SKM-1 (cell line): Measurements from ENCODE around the gene ARFGAP1.

Experiments used
- DNase-seq: peaks from one replicate; lab custom pipeline; 2025; ENCODE audit not compliant: unreplicated experiment; lab: John Stamatoyannopoulos, UW

The ARFGAP1 gene

DNA sequence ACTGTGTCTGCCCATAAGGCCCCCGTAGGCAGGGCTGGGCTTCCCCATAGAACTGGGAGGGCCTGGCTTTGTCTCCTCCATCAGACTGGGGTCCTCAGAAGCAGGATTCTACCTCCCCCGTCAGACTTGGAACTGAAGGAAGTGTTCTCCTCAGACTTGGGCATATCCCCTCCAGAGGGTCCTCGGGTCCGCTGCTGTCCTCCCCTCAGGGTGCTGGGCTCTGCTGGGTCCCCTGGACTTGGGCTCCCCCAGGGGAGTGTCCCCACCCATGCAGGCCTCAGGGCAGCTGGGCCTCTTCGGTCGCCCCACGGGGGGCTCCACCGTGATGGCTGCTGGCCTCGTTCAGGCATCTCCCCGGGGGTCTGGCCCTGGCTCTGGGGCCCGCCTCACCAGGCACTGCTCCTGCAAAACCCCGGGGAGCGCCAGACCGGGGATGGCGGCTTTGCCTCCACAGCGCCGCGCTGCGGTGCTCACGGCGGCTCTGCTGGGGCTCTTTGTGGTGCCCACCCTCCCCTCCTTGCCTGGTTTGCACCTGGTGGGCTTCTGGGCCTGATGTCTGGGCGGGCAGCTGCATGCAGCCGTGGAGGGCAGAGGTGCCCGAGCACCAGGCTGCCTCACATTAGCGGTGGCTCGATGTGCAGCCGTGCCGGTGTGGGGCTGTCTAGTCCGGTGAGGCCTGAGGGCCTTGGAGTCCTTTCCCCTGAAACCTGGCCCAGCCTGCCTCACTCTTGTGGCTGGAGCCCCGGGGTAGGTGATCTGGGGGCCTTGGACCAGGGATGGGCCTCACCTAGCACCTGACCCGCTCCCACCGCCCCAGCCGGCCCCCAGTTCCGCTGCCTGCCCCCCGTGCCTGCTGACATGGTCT is 34.3 kb downstream of the ARFGAP1 start:
- no peak for DNase-seq

DNA sequence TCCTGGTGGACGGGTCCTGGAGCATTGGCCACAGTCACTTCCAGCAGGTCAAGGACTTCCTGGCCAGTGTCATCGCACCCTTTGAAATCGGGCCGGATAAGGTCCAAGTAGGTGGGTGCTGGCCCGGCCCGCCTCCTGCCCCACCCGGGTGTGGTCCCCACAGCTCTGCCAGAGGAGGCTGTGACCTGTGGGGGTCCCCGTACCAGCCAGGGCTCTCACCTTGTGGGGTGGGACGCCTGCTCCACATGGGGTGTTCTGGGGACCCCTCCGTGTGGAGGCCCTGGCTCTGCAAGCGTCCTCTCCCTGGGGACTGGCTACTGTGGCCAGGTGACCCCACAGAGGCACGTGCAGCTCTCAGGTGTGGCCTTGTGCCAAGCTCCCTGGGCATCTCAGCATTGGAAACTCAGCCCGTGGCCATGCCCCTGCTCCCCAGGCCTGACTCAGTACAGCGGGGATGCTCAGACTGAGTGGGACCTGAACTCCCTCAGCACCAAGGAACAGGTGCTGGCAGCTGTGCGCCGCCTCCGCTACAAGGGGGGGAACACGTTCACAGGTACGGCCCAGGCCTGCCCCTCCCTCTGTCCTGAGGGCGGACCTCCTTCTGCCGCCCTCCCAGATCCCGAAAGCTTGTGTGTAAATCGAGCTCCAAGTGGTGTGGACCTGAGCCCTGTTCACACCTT is 35.1 kb downstream of the ARFGAP1 start:
- DNase-seq: no peak

DNA sequence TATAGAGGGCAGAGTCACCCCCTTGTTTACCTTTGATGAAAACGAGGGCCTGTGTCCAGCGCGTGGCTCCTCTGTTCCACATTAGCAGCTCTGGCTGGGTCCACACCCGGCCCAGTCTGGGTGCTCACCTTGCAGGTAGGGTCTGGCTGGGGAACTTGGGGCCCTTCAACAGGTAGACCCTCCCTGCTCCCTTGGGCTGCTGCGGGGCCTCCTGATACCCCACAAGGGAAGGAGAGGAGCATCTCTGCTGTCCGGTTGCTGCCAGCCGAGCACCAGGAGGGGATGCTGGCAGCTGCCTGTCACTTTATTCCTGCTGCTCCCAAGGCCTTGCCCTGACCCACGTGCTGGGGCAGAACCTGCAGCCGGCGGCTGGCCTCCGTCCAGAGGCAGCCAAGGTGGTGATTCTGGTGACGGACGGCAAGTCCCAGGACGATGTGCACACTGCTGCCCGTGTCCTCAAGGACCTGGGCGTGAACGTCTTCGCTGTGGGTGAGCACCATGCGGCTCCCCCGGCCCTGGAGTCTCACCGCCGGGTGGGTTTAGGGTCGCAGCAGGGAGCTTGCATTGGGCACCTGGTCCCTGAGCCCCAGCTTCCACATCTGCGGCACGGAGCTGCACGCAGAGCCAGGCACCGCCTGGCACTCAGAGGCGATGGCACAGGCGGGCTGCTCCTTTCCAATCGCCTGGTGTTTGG is 35.8 kb downstream of the ARFGAP1 start:
- no peak for DNase-seq

DNA sequence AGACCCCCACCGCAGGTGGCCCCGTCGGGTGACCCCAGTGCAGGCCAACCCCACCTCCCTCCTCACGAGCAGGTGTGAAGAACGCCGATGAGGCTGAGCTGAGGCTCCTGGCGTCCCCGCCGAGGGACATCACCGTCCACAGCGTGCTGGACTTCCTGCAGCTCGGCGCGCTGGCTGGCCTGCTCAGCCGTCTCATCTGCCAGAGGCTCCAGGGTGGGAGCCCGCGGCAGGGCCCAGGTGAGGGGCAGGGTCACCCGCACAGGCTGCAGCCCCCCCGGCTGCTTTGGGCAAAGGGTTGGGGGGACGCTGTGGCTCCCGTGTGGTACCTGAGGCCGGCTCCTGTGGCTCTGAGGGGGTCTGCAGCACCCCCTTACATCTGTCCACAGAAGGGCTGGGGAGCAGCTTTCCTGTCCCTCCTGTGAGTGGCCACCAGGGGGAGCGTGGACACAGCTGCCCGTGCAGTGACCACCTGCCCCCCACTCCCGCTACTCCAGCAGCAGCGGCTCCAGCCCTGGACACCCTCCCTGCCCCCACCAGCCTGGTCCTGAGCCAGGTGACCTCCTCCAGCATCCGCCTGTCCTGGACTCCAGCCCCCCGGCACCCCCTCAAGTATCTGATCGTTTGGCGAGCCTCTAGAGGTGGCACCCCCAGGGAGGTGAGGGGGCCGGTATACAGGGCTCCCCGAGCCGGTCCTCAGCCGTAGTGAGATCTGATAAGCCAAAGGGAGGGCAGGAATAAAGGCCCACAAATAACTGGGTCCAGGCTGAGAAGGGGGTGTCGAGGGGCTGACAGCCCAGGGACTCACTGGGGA is 36.9 kb downstream of the ARFGAP1 start:
- no peak for DNase-seq

DNA sequence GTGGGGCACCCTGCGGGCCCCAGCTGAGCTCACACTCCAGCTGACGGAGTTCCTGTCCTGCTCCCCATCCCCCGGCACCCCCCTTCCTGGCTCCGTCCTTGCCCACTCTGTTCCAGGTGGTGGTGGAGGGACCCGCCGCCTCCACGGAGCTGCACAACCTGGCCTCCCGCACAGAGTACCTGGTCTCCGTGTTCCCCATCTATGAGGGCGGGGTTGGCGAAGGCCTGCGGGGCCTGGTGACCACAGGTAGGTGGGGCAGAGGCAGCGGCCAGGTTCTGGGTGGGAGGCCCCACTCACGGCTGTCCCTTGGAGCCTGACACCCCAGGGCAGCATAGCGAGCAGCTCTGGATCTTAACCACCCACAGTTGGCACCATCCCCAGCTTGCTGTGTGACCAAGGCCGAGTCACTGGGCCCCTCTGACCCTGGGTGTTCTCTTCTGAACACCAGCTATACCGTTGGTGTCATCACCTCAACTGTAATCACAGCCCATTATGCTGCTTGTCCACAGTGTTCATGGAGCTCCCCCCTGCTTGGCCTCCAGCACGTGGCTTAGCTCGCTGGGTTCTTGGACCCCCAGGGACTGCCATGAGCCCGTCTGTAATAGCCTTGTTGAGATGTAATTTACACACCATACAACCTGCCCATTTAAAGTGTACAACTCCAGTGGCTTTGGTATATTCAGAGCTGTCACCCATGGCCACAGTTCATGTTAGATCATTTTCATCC is 37.8 kb downstream of the ARFGAP1 start:
- DNase-seq: no peak

DNA sequence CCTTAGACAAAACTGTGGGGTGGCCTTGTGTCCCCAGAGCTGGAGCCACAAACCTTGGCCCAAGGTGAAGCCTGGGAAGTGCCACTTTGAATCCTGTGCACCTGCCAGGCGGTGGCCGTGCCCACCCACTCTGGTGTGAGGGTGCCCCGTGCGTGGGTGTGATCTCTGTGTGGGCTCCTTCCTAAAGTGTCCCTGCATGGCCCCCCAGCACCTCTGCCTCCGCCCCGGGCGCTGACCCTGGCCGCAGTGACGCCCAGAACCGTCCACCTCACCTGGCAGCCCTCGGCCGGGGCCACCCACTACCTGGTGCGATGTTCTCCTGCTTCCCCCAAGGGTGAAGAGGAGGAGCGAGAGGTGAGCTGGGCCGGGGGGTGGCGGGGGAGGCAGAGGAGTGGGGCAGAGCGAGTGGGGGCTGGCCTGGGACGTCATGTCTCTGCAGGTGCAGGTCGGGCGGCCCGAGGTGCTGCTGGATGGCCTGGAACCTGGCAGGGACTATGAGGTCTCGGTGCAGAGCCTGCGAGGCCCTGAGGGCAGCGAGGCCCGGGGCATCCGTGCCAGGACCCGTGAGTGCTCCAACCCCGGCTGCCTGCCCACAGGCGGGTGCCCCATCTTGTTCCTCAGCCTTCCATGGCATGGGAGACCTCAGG is 38.7 kb downstream of the ARFGAP1 start:
- DNase-seq: no peak

DNA sequence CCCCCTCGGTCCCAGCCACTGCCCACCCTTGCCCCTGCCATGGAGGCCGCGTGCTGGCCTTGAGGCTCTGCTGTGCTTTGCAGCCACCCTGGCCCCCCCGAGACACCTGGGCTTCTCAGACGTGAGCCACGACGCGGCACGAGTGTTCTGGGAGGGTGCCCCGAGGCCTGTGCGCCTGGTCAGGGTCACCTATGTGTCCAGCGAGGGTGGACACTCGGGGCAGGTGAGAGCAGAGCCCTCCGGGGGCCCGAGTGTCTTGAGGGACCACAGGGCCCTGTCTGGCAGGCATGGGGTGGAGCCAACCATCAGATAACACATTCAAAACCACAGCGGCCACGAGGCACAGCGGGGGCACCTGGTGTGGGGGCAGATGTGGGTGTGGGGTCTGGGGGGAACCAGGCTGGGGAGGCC is 39.2 kb downstream of the ARFGAP1 start:
- DNase-seq: no peak

DNA sequence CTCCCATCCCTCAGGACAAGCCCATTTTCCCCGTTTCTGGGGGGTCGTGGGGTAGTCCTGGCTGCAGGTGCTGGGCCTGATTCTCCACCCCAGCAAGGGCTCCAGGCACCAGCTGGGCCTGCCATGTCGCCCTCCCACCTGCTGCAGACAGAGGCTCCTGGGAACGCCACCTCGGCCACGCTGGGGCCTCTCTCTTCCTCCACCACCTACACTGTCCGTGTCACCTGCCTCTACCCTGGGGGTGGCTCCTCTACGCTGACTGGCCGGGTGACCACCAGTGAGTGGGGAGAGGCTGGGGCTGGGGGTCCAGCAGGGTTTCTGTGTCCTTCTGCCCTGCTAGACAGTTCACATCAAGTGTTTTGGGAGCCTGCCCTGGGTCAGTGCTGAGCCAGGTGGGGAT is 39.7 kb downstream of the ARFGAP1 start:
- no peak for DNase-seq

DNA sequence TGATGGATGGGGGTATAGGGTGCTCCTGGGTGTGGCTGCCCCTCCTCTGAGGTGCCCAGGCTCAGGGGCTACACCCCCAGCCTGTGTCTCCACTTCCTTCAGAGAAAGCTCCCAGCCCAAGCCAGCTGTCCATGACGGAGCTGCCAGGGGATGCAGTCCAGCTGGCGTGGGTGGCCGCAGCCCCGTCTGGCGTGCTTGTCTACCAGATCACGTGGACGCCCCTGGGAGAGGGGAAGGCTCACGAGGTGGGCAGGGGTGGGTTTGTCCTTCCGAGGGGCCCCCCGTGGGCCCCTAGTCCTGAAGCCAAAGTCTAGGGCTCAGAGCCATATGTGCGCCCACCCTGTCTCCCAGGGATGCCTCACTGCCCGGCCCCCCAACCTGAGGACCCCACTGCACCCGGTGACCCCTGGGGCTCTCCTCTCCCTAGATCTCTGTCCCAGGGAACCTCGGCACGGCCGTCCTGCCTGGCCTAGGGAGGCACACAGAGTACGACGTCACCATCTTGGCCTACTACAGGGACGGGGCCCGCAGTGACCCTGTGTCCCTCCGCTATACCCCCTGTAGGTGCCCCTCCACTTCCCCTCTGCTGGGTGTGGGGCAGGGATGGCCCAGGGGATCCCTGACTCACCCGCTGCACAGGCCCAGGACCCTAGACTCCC is 40.2 kb downstream of the ARFGAP1 start:
- no peak for DNase-seq

DNA sequence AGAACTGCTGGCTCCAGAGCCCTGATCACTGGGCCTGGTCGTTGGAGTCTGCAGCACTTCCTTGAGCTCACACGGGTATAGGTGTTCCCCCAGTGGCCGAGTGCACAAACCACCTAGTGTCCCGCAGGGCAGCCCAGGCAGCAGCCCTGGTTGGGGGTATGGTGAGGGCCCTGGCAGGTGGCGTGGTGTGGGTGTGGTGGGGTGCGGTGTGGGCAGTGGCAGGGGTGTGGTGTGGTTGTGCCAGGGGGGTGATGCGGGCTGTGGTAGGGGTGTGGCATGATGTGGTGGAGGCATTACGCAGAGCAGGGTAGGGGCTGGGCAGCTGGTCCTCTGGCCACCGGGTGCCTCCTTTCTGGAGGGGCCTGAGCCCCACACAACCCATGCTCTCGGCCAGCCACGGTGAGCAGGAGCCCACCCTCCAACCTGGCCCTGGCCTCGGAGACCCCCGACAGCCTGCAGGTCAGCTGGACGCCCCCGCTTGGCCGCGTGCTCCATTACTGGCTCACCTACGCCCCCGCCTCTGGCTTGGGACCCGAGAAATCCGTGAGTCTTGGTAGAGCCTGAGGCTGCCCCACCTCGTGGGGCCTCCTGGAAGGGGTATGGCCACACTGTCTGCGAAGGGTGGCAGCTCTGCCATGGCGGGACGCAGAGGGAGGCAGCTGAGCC is 40.9 kb downstream of the ARFGAP1 start:
- no peak for DNase-seq

DNA sequence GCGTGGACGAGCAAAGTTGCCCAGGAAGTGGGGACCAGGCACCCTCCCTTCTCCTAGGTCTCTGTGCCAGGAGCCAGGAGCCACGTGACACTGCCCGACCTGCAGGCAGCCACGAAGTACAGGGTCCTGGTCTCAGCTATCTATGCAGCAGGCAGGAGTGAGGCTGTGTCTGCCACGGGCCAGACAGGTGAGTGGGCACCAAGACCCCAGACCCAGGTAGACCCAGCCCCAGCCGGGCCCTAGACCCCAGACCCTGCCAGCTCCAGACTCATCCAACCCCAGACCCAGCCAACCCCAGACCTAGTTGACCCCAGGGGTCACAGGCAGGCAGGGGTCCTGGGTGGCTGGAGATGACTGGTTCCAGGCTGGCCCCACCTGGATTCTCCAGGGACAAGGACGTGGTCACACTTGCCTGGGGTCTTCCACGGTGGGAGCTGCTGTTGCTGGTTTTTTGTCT is 41.4 kb downstream of the ARFGAP1 start:
- DNase-seq: no peak

DNA sequence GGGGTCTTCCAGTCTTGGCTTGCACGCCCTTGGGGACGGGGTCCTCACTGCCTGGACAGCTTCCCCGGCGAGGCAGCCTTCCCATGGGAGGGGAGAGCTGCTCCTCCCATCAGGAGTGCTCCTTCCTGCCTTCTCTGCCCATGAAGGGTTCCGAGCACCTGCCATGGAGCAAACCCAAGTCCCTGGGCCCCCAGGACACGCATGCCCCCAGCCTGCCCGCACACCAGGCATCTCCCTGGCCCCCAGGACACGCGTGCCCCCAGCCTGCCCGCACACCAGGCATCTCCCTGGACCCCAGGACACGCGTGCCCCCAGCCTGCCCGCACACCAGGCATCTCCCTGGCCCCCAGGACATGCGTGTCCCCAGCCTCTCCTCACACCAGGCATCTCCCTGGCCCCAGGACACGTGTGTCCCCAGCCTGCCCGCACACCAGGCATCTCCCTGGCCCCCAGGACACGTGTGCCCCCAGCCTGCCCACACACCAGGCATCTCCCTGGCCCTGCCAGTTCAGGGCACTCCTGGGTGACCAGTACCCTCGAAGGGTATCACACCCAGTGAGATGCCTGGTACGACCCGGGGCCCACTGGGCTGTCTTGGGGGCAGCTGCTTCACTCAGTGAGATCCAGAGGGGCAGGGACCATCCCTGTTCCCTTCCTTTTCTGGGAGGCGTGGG is 42.1 kb downstream of the ARFGAP1 start:
- DNase-seq: no peak

DNA sequence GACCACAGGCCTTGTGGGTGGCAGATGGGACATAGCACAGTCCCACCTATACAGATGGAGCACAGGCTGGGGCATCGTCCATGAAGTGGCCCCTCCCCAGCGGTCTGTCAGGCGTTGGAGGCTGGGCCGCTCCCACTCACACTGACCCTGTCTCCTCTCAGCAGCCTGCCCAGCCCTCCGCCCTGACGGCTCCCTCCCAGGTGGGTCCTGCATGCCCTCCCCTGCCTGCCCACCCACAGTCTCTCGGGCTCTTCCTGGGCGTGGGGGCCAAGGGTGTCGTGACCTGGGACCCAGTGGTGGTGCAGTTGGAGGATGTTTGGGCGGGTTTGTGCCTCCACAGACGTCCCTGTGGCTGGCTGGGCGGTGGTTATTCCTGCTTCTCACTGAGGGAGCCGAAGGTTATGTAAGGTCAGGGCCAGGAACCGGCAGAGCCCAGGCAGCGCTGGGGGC is 42.7 kb downstream of the ARFGAP1 start:
- no peak for DNase-seq

DNA sequence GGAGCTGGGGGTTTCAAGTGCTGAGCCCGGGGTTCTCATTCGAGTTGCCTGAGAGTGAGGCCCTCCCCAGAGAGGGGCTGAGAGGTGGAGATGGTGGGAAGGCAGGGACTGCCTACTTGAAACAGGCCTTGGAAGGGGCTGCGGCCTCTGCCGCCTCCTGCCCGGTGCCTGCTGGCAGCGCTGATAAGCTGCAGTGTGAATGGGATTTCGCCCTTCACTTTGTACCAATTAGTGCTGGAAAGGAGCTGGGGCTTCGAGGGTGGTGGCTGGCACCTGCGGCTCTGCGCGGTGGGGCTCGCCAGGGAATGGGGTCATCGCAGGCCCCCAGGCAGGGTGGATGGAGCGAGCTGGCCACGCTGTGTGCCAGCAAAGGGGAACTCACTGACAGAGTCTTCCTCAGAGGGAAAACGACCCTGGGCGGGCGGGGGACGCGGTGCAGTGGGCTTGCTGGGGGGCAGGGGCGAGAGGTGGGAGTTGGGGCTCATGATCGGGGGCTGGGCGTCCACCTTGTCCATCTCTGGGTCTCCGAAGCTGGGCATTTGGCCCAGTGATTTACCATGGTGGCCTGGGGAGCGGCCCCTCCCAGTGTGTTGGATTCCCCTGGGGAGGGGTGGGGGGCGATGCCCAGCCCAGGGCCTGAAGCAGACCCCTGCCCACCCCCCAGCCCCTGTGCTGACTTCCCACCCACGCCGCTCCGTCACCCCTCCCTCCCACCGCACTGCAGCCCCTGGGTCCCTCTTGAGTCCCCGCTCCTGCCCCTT is 43.3 kb downstream of the ARFGAP1 start:
- DNase-seq: no peak

DNA sequence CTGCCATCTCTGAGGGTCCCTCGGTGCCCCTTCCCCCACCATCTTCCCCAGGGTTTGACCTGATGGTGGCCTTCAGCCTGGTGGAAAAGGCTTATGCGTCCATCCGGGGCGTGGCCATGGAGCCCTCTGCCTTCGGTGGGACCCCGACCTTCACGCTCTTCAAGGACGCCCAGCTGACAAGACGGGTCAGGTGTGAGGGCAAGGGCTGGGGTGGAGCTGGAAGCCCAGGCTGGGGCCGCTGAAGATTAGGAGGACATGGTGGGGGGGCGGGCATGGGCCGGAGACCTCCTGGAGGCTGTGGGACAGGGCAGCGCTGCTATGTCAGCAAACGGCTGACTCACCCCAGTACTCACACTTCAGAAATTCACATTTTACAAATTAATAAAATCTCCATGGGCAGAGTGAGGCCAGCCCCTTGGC is 43.9 kb downstream of the ARFGAP1 start:
- DNase-seq: no peak

DNA sequence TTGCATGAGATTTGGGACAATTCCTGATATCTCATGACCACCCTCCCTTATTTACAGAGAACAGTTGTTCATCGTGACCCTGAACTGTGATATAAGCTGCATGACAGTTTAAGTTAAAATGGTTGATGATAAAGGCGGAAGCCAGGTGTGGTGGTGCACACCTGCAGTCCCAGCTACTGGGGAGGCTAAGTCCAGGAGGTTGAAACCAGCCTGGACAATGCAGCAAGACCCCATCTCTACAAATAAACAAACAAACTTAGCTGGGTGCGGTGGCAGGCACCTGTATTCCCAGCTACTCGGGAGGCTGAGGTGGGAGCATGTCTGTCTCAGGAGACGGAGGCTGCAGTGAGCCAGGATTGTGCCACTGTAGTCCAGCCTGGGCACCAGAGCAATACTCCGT is 44.4 kb downstream of the ARFGAP1 start:
- DNase-seq: no peak

DNA sequence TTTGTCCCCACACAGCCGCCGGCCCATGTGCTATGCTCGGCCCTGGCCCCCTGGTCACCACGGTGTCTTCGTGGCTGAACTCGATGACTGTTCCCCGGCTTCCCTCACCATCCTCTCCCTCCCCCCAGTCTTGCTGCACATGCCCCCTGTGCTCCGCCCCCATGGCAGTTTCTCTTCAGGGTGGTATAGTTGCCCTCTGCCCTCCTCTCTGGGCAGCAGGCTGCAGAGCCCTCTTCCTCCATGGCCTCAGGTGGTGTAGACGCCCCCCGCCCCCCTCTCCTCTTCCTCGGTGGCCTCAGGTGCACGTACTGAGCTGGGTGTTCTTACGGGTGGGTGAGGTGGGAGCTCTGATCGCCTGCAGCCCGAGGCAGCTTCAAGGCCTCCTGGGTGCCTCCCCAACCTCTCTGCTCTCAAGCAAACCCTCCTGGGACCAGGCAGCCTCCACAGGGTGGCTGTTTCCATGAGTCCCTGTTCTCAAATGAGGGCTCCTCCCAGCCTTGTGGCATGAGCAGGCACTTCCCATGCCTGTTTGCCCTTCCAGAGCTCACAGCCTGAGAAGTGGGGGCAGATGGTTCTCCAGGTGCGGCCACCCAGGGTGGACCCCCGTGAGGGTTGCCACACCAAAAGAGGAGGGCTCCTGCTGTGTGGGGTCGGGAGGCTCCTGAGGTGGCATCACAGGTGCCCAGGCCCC is 45.1 kb downstream of the ARFGAP1 start:
- DNase-seq: no peak
